Lower leg skin (tissue), 3 donors: ENCODE results near the gene DMD.

Experiments
- CTCF ChIP-seq, 3 donors: fragments of 450-650 bp; IDR thresholded peaks; one replicate each; pipeline ENCODE4 v1.5.1; 2016; ENCODE audit warnings: antibody characterized with exemption in 3 of 3, mild to moderate bottlenecking in 3 of 3, moderate library complexity in 2 of 3
- POLR2A ChIP-seq, 2 donors: fragments of 450-650 bp; IDR thresholded peaks; one replicate each; pipeline ENCODE4 v1.6.1; 2016 to 2017; ENCODE audit warnings: antibody characterized with exemption in 2 of 2, mild to moderate bottlenecking in 1 of 2, moderate library complexity in 1 of 2

- TF ChIP-seq CTCF (IDR thresholded peaks at IDR 0.05) (no peak), POLR2A (IDR thresholded peaks at IDR 0.05) (no peak)
Measured at GRCh38 chrX:31092970-31093638, 2118.2 kb downstream of the DMD start.
